Pulmonary artery endothelial cell (primary cell): ENCODE measurements around the gene HRK. TPM values are rescaled to one million over a fixed set of nuclear protein-coding genes. Genes with fewer than 3 reads are reported as not detected.

Experiments used
- DNase-seq: peaks from one replicate; pipeline ENCODE4 v3.0.0-alpha.2; 2011; ENCODE audit warnings: low read depth, low spot score
- total RNA-seq: library from RNA; depleted of rRNA; stranded (reverse); fragments of >200 nt; gene quantifications from 2 replicates; pipeline ENCODE4 v1.2.3, GENCODE V29; 2014

The HRK gene
- total RNA-seq, 1 donor from 2014 or later: not detected

GRCh38 chr12:116867523-116867922 is 13.7 kb downstream of the HRK start:
- DNase-seq: no peak

GRCh38 chr12:116864371-116865160 is 16.7 kb downstream of the HRK start:
- DNase-seq: no peak

DNA sequence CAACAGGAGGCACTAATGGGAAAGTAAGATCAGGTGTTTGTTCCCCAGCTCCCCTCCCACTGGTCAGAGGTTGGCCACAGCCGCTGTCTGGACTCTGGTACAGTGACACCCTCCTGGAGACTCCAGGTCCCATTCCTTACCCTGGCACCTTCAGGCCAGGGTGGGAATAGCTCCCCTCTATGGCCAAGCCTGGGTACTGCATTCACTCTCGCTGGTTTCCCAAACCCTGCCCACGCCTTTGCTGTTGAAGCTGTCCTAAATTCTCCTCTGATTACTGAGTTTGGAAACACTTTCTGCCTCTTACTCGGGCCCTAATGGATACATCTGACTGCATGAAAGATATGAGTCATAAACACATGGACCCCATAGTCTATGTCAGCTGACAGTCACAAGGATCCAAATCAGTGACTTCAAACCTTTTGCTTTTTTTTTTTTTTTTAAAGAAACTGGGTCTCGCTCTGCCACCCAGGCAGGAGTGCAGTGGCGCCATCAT is 17.9 kb downstream of the HRK start:
- no peak for DNase-seq

DNA sequence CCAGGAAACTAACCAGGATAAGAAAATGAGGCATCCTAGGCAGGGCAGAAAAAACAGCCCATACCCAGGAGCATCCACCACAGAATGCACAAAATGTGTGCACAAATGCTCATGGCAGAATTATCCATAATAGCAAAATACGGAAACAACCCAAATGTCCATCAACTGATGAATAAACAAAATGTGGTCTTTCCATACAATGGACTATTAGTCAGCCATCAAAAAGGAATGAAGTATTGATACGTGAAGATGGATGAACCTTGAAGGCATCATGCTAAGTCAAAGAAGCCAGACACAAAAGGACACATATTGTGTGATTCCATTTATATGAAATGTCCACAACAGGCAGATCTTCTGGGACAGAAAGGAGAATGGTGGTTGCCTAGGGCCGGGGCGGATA is 19.1 kb downstream of the HRK start:
- no peak for DNase-seq

- no peak for DNase-seq
These were observed 19.9 kb downstream of the HRK start for GRCh38 chr12:116861320-116861719.

DNA sequence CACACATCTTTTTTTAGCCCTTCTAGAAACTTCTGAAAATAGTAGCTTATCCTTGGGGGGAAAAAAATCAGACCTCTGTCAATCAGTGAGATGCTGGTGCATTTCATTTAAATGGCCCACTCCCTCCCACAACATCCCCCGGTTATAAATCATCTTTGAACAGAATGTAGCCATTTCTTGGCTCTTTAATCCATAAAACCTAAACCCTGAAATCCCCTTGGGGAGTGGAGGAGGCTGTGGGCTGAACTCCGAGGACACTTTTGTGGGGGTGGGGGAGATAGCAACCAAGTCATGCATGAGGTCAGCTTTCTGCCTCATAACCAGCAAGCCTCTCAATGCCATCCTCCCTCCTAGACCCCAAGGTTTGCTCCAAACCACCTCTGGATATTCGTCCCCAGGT is 21.0 kb downstream of the HRK start:
- DNase-seq: no peak

DNA sequence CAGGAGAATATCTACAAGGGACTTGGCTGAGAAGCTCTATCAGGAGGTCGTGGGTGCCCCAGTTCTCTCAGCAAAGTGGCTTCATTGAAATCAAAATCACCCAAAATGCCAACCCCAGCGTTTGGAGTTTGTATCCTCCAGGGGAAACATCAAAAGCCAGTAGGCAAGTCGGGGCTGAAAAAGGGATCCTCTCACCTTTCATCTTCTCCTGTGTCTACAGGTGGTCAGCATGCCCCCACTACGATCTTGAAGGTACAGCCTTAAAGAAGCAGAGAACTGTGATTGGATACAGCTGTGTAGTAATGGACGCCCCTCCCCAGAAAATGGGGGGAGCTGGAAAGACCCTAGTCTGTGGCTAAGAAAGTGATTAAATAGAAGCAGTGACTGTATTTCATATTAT is 22.2 kb downstream of the HRK start:
- no peak for DNase-seq

- no peak for DNase-seq
These were observed 24.5 kb downstream of the HRK start for GRCh38 chr12:116856729-116857128.

GRCh38 chr12:116855744-116856470 is 25.3 kb downstream of the HRK start:
- no peak for DNase-seq

GRCh38 chr12:116853507-116853906 is 27.7 kb downstream of the HRK start:
- no peak for DNase-seq

GRCh38 chr12:116852303-116852702 is 28.9 kb downstream of the HRK start:
- no peak for DNase-seq

- DNase-seq: no peak
These were observed 32.0 kb downstream of the HRK start for GRCh38 chr12:116849216-116849615.

GRCh38 chr12:116843085-116843484 is 38.2 kb downstream of the HRK start:
- no peak for DNase-seq

DNA sequence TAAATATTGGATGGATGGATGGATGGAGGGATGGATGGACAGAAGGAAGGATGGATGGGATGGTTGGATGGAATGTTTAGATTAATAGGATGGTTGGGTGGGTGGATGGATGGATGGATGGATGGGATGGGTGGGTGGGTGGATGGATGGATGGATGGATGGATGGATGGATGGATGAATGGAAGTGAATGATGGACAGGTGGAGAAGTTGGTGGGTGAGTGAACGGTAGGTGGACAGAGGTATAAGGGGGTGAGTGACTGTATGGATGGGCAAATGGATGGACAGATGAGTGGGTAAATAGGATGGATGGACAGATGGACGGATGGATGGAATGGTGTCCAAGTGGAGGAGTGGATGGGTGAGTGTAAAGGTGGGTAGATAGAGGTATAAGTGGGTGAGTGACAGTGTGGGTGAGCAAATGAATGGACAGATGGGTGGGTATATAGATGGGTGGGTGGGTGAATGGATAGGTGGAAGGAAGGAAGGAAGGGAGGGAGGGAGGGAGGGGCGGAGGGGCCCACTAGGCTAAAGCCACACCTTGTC is 41.9 kb downstream of the HRK start:
- DNase-seq: no peak

GRCh38 chr12:116838365-116838764 is 42.9 kb downstream of the HRK start:
- DNase-seq: no peak

- DNase-seq: no peak
These were observed 44.1 kb downstream of the HRK start for GRCh38 chr12:116837097-116837496.

GRCh38 chr12:116835484-116835883 is 45.8 kb downstream of the HRK start:
- no peak for DNase-seq

GRCh38 chr12:116833474-116833873 is 47.8 kb downstream of the HRK start:
- no peak for DNase-seq

GRCh38 chr12:116832353-116832752 is 48.9 kb downstream of the HRK start:
- DNase-seq: no peak

DNA sequence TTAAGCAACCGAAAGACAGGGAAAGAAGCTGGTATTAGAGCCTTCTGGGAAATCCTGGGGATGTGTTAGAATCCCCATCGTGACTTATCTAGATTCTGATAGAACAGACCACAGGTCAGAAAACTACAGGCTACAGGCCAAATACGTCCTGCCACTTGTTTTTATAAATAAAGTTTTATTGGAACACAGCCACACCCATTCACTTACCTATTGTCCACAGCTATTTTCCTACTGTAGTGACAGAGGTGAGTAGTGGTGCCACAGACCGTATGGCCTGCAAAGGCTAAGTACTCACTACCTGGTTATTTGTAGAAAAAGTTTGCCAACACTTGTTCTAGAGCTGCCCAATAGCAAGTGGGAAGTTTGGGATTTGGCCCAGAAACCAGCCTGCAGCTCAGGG is 53.8 kb downstream of the HRK start:
- DNase-seq: no peak

DNA sequence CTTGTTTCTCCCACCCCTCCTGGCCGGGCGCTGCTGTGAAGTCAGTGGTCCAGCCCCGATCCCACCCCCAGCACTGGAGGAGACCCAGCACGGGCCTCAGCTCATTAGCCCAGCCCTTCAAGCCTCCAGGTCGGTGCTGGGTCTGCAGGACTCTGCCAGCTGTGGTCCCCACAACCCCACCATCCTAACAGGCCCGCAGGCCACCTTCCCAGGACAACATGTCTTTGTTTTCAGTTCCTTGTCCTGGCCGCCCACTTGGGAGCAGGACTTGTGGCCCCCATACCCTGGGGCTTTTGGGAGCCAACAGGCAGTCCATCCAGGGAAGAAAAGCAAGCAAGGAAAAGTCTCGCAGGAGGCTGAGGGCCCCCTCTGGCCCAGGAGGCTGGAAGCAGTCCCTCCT is 60.0 kb downstream of the HRK start:
- no peak for DNase-seq

- no peak for DNase-seq
These were observed 61.1 kb downstream of the HRK start for GRCh38 chr12:116820064-116820656.
